ENCODE results near the gene EYA2. TPM values are rescaled to one million over a fixed set of nuclear protein-coding genes. Genes with fewer than 3 reads are reported as not detected.

EYA2 gene
- total and polyA plus RNA-seq, 4 donors: 1.6 to 4.4 (median 2.1) TPM

DNA sequence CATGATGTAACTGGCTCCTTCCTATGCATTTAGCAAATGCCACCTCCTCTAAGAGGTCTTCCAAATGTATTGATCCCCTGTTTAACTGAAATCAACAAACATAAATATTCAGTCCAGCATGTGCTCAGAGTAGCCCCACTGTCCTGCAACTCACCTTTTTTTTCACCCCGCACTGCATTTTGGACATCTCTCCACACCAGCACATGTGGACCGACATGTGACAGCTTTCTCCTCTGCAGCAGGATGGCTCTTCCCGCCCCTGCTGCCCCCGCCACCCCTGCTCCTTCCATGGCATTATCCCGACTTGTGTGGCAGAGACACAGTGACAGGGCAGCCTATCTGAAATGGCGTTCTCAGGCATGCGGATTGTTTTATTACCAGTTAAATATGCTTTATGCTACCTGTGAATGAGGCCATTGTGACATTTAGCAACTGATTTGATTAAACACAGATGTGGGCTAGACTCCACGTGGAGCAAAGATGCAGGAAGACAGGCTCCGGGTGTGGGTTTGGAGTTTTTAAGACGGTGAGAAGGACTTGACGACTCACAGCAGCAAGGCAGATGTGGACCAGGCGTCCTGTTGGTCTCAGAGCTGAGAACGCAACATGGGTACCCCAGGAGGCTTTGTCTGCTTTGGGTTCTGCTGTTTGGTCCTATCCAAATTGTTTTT, 161.2 kb downstream of the EYA2 start:
- WGBS, 2 donors: 60 to 69% methylated on average over 13 of the region's 13 CpGs
- Histone ChIP-seq H3K4me1 (ENCODE audit: control insufficient read depth in 5 of 5, insufficient read depth in 5 of 5, low read length in 5 of 5) (no peaks in the 10 kb centered on the region), H3K9ac (ENCODE audit: insufficient read depth in 1 of 2, low read length in 2 of 2) (no peak overlapping the region), H3K36me3 (ENCODE audit: control insufficient read depth in 4 of 4, insufficient read depth in 4 of 4, low read length in 4 of 4) (no peaks in the 10 kb centered on the region), H3K27ac (ENCODE audit: low read depth in 1 of 2, low read length in 1 of 2) (no peak overlapping the region), H3K27me3 (ENCODE audit: control insufficient read depth in 3 of 3, insufficient read depth in 3 of 3, low read length in 2 of 3) (no peaks in the 10 kb centered on the region), H3K9me3 (ENCODE audit: control insufficient read depth in 4 of 4, insufficient read depth in 3 of 4, low read length in 3 of 4) (peaks cover 0 to 6% (median 0%) of the 10 kb centered on the region in 4 donors), H3K4me3 (no peak overlapping the region)
- TF ChIP-seq, protein P1, sequence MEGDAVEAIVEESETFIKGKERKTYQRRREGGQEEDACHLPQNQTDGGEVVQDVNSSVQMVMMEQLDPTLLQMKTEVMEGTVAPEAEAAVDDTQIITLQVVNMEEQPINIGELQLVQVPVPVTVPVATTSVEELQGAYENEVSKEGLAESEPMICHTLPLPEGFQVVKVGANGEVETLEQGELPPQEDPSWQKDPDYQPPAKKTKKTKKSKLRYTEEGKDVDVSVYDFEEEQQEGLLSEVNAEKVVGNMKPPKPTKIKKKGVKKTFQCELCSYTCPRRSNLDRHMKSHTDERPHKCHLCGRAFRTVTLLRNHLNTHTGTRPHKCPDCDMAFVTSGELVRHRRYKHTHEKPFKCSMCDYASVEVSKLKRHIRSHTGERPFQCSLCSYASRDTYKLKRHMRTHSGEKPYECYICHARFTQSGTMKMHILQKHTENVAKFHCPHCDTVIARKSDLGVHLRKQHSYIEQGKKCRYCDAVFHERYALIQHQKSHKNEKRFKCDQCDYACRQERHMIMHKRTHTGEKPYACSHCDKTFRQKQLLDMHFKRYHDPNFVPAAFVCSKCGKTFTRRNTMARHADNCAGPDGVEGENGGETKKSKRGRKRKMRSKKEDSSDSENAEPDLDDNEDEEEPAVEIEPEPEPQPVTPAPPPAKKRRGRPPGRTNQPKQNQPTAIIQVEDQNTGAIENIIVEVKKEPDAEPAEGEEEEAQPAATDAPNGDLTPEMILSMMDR (IDR thresholded peaks at IDR 0.05; ENCODE audit: control extremely low read depth, extremely low read depth): no peak
- DNase-seq: no peak
- no peak for ATAC-seq (ENCODE audit: insufficient read depth, low FRiP score)

DNA sequence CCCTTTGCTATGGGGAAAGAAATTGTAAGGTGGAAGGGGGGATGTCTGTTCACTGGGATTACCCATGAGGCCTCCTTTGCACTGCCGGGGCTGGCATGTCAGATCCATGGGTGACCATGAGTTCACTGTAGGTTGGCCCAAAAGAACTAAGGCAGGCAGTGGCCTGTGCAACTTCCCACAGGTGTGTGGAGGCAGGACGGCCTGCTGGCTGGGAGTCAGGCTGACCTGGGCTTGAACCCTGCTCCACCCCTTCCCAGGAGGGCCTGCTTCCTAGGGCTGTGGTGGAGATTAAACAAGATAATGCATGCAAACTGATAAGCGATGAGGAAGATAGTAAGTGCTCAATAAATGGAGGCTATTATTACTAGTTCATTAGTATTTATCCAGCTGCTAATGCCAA, 163.0 kb downstream of the EYA2 start:
- H3K9me3 ChIP-seq (ENCODE audit: control insufficient read depth in 4 of 4, insufficient read depth in 3 of 4, low read length in 3 of 4): peaks cover 0 to 6% (median 0%) of the 10 kb centered on the region in 4 donors
- no peak overlapping the region for H3K27ac ChIP-seq (ENCODE audit: low read depth in 1 of 2, low read length in 1 of 2)
- no peaks in the 10 kb centered on the region for H3K36me3 ChIP-seq (ENCODE audit: control insufficient read depth in 4 of 4, insufficient read depth in 4 of 4, low read length in 4 of 4)
- H3K4me3 ChIP-seq: no peak overlapping the region
- WGBS, 2 donors: 77 to 81% methylated on average over 3 of the region's 3 CpGs
- H3K27me3 ChIP-seq (ENCODE audit: control insufficient read depth in 3 of 3, insufficient read depth in 3 of 3, low read length in 2 of 3): no peaks in the 10 kb centered on the region
- H3K4me1 ChIP-seq (ENCODE audit: control insufficient read depth in 5 of 5, insufficient read depth in 5 of 5, low read length in 5 of 5): peaks cover 0 to 5% (median 0%) of the 10 kb centered on the region in 5 donors
- H3K9ac ChIP-seq (ENCODE audit: insufficient read depth in 1 of 2, low read length in 2 of 2): no peak overlapping the region
- DNase-seq: no peak
- no peak for ATAC-seq (ENCODE audit: insufficient read depth, low FRiP score)
- TF ChIP-seq, protein P1 (IDR thresholded peaks at IDR 0.05; ENCODE audit: control extremely low read depth, extremely low read depth): no peak

DNA sequence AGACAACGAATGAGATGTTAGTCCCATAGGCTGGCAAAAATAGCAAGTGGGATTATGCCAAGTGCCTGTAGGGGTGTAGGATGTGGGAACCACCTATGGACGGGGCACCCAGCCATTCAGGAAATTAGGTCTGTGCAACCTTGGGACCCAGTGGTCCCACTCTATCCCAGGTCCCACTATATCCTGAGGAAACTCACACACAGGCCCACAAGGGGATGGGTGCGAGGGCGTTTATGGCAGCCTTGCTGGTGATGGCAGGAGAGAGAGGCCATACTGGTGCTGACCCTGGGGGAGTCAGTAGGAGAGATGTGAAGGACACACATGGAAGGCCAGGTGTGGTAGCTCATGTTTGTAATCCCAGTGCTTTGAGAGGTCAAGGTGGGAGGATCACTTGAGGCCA, 163.6 kb downstream of the EYA2 start:
- no peak overlapping the region for H3K9ac ChIP-seq (ENCODE audit: insufficient read depth in 1 of 2, low read length in 2 of 2)
- no peak for DNase-seq
- 83 to 92% methylated on average over 4 of the region's 4 CpGs for WGBS, 2 donors
- ATAC-seq (ENCODE audit: insufficient read depth, low FRiP score): no peak
- H3K4me3 ChIP-seq: no peak overlapping the region
- H3K27ac ChIP-seq (ENCODE audit: low read depth in 1 of 2, low read length in 1 of 2): no peak overlapping the region
- H3K36me3 ChIP-seq (ENCODE audit: control insufficient read depth in 4 of 4, insufficient read depth in 4 of 4, low read length in 4 of 4): no peaks in the 10 kb centered on the region
- H3K4me1 ChIP-seq (ENCODE audit: control insufficient read depth in 5 of 5, insufficient read depth in 5 of 5, low read length in 5 of 5): peaks cover 0 to 5% (median 0%) of the 10 kb centered on the region in 5 donors
- H3K9me3 ChIP-seq (ENCODE audit: control insufficient read depth in 4 of 4, insufficient read depth in 3 of 4, low read length in 3 of 4): peaks cover 0 to 6% (median 0%) of the 10 kb centered on the region in 4 donors
- TF ChIP-seq, protein P1 (IDR thresholded peaks at IDR 0.05; ENCODE audit: control extremely low read depth, extremely low read depth): no peak
- no peaks in the 10 kb centered on the region for H3K27me3 ChIP-seq (ENCODE audit: control insufficient read depth in 3 of 3, insufficient read depth in 3 of 3, low read length in 2 of 3)
